ENCODE data around the gene ATG13. TPM values are rescaled to one million over a fixed set of nuclear protein-coding genes. Genes with fewer than 3 reads are reported as not detected.
A peak's percentile ranks its signal among the peaks of the same experiment; 100 is the strongest.

ATG13 gene
- total RNA-seq, 6 donors from 2014 or later, result 54.9 to 122 (median 64.9) TPM

GRCh38 chr11:46686886-46687795 is 69.8 kb downstream of the ATG13 start:
- H3K9me3 ChIP-seq, result no peaks in the 10 kb centered on the region
- no peak overlapping the region for H3K4me3 ChIP-seq
- ATAC-seq (ENCODE audit: low FRiP score in 2 of 2) (peak; percentile 66 to 67), DNase-seq (no peak)
- H3K36me3 ChIP-seq, result peaks cover 6 to 66% (median 48%) of the 10 kb centered on the region in 4 donors
- no peaks in the 10 kb centered on the region for H3K27me3 ChIP-seq
- H3K27ac ChIP-seq, result peak overlapping the region; percentile 38 to 76 (median 68)
- WGBS, 2 donors, result 75 to 76% methylated on average over 14 to 15 of the region's 15 CpGs
- TF ChIP-seq CTCF (IDR thresholded peaks at IDR 0.05) (no peak), POLR2AphosphoS5 (IDR thresholded peaks at IDR 0.05) (peak in 1 of 2 donors; percentile 5)
- peaks cover 0 to 12% (median 4%) of the 10 kb centered on the region in 4 donors for H3K4me1 ChIP-seq

- no peak overlapping the region for H3K27ac ChIP-seq
- 96 to 100% methylated on average over 1 of the region's 1 CpG for WGBS, 2 donors
- H3K4me1 ChIP-seq, result peaks cover 0 to 12% (median 2%) of the 10 kb centered on the region in 4 donors
- H3K27me3 ChIP-seq, result no peaks in the 10 kb centered on the region
- DNase-seq, result no peak
- no peaks in the 10 kb centered on the region for H3K9me3 ChIP-seq
- TF ChIP-seq POLR2A (IDR thresholded peaks at IDR 0.05), result no peak
- no peak for TF ChIP-seq CTCF (IDR thresholded peaks at IDR 0.05)
- TF ChIP-seq POLR2AphosphoS5 (IDR thresholded peaks at IDR 0.05), result no peak
- TF ChIP-seq EP300 (IDR thresholded peaks at IDR 0.05), result no peak
- no peak for ATAC-seq (ENCODE audit: low FRiP score in 2 of 2)
- H3K36me3 ChIP-seq, result peaks cover 19 to 76% (median 69%) of the 10 kb centered on the region in 4 donors
- H3K4me3 ChIP-seq, result no peak overlapping the region
These were observed 73.3 kb downstream of the ATG13 start for GRCh38 chr11:46690702-46691101.

DNA sequence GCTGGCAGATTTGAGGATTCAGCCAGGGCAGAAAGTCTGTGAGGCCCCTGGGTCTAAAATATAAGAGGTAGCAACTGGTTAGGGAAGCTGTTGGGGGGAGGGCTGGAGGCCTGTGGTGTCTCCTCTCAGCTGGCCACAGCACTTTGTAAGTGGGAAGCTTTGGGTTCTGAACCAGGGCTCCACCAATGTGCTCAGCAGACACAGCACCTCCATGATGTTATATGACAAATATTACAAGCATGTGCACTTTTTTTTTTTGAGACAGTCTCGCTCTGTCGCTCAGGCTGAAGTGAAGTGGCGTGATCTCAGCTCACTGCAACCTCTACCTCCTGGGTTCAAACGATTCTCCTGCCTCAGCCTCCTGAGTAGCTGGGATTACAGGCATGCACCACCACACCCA is 75.1 kb downstream of the ATG13 start:
- no peaks in the 10 kb centered on the region for H3K27me3 ChIP-seq
- no peaks in the 10 kb centered on the region for H3K9me3 ChIP-seq
- no peak overlapping the region for H3K27ac ChIP-seq
- no peak overlapping the region for H3K4me3 ChIP-seq
- DNase-seq (no peak), ATAC-seq (ENCODE audit: low FRiP score in 2 of 2) (no peak)
- peaks cover 18 to 68% (median 58%) of the 10 kb centered on the region in 4 donors for H3K36me3 ChIP-seq
- 90 to 93% methylated on average over 4 of the region's 4 CpGs for WGBS, 2 donors
- TF ChIP-seq EP300 (IDR thresholded peaks at IDR 0.05) (no peak), POLR2A (IDR thresholded peaks at IDR 0.05) (no peak), POLR2AphosphoS5 (IDR thresholded peaks at IDR 0.05) (no peak), CTCF (IDR thresholded peaks at IDR 0.05) (no peak)
- H3K4me1 ChIP-seq, result peaks cover 10 to 14% (median 12%) of the 10 kb centered on the region in 4 donors

- Histone ChIP-seq H3K9me3 (no peaks in the 10 kb centered on the region), H3K36me3 (peaks cover 15 to 59% (median 50%) of the 10 kb centered on the region in 4 donors), H3K27ac (peak overlapping the region in 2 of 4 donors; percentile 14 to 53), H3K27me3 (no peaks in the 10 kb centered on the region), H3K4me1 (peaks cover 9 to 24% (median 22%) of the 10 kb centered on the region in 4 donors), H3K4me3 (no peak overlapping the region)
- peak in 1 of 2 donors; percentile 53 for ATAC-seq (ENCODE audit: low FRiP score in 2 of 2)
- WGBS, 2 donors, result 80 to 83% methylated on average over 1 of the region's 2 CpGs
- no peak for TF ChIP-seq POLR2A (IDR thresholded peaks at IDR 0.05)
- no peak for TF ChIP-seq POLR2AphosphoS5 (IDR thresholded peaks at IDR 0.05)
- TF ChIP-seq CTCF (IDR thresholded peaks at IDR 0.05), result no peak
- no peak for TF ChIP-seq EP300 (IDR thresholded peaks at IDR 0.05)
- DNase-seq, result no peak
These were observed 76.3 kb downstream of the ATG13 start for GRCh38 chr11:46693597-46694012.
